Kidney (tissue), 14 donors: Measurements from ENCODE around the gene KCTD4. TPM values are rescaled to one million over a fixed set of nuclear protein-coding genes. Genes with fewer than 3 reads are reported as not detected.

Experiments used
- DNase-seq, 5 donors: peaks; one replicate each; pipeline ENCODE4 v3.0.0-alpha.2; 2013 to 2020
- FAIRE-seq: peaks from 2 replicates; lab custom pipeline; 2012; peaks lifted over from hg19 to GRCh38; lab: Jason Lieb, UNC
- H3K27ac ChIP-seq, 2 donors: one replicate each; pipeline ENCODE4 v1.7.0; 2013; ENCODE audit warnings: low read depth in 2 of 2, low read length in 2 of 2, inconsistent platforms in 1 of 2
- H3K27me3 ChIP-seq: one replicate; pipeline ENCODE4 v1.7.1; 2013; ENCODE audit warnings: low read length, inconsistent platforms; ENCODE audit not compliant: control insufficient read depth, insufficient read depth
- H3K36me3 ChIP-seq, 3 donors: one replicate each; pipeline versions ENCODE4 v1.7.0 to v1.7.1; 2013; ENCODE audit warnings: low read length in 3 of 3, control low read depth in 1 of 3, inconsistent platforms in 1 of 3; ENCODE audit not compliant: insufficient read depth in 3 of 3, control insufficient read depth in 2 of 3
- H3K4me1 ChIP-seq, 3 donors: one replicate each; pipeline versions ENCODE4 v1.7.0 to v1.7.1; 2013; ENCODE audit warnings: low read length in 3 of 3, inconsistent platforms in 1 of 3, low read depth in 1 of 3; ENCODE audit not compliant: control insufficient read depth in 2 of 3, insufficient read depth in 2 of 3
- H3K4me3 ChIP-seq, 3 donors: one replicate each; pipeline versions ENCODE4 v1.7.0 to v1.8.1; 2013; ENCODE audit warnings: low read length in 3 of 3, control low read depth in 1 of 3, inconsistent platforms in 1 of 3
- H3K9ac ChIP-seq, 3 donors: one replicate each; pipeline versions ENCODE4 v1.7.0 to v1.7.1; 2013; ENCODE audit warnings: low read length in 3 of 3, control low read depth in 1 of 3, inconsistent platforms in 1 of 3
- H3K9me3 ChIP-seq, 3 donors: one replicate each; pipeline versions ENCODE4 v1.7.0 to v1.7.1; 2013; ENCODE audit warnings: low read length in 3 of 3, control low read depth in 1 of 3, inconsistent platforms in 1 of 3; ENCODE audit not compliant: control insufficient read depth in 2 of 3, insufficient read depth in 1 of 3
- intact Hi-C: fragments of 100-400 bp; cut with DNase I; formaldehyde crosslinking; loops from one replicate; pipeline ENCODE4 v1.11.1; 2022
- polyA plus RNA-seq: library from polyadenylated mRNA; stranded (reverse); fragments of 350-450 nt; fragmentation: Illumina TruSeq; extraction: RNeasy Lipid Tissue Mini Kit (QIAGEN cat#74804); gene quantifications from one replicate; pipeline ENCODE4 v1.2.3, GENCODE V29; 2014; ENCODE audit warnings: low read depth, low replicate concordance; ENCODE audit not compliant: insufficient read depth
- total RNA-seq: library from RNA; stranded (reverse); fragmentation: NEBNext Ultra II Directional; extraction: Animal tissue kit (Norgen Biotek cat#: 25700); gene quantifications from one replicate; pipeline ENCODE4 v1.2.1, GENCODE V29; 2021
- TF ChIP-seq, protein P1 (sequence below): IDR thresholded peaks from 3 replicates; pipeline ENCODE4 v1.5.1; 2012; ENCODE audit warnings: mild to moderate bottlenecking, moderate library complexity, borderline replicate concordance; ENCODE audit not compliant: insufficient read depth; ENCODE audit errors: extremely low read depth
- donor health status: control.
- donor health status: control.
- donor health status: control.
- donor health status: control.
- donor health status: control.
- donor health status: DM: yes; HTN: yes; CAD: no.
- donor health status: Normal renal cell carcinoma (clear cell type).

KCTD4 gene
- total and polyA plus RNA-seq, 2 donors from 2014 or later = 0.22 to 0.34 TPM

DNA sequence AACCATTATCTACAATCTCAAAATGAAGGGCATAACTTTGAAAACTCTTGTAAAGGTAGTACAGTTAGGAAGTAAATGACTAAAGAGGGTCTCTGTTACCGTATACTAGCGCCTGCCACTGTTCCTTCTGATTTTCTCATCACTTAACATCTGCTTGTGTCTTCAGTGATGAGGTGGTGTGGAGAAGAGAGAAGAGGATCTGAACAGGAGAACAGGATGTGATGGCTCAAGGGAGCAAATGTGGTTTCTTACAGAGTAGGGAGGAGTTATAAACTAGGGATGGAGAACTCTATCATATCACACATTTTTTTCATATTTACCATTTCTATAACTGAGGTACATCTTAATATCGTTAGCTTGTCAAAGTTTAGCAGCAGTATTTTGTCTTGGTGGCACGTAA lies 1.1 kb downstream of the KCTD4 start:
- Histone ChIP-seq H3K4me3 (no peak overlapping the region), H3K27me3 (no peaks in the 10 kb centered on the region), H3K9ac (no peak overlapping the region), H3K4me1 (no peaks in the 10 kb centered on the region), H3K36me3 (no peaks in the 10 kb centered on the region), H3K9me3 (no peaks in the 10 kb centered on the region), H3K27ac (no peak overlapping the region)
- FAIRE-seq (no peak), DNase-seq (no peak)
- intact Hi-C loops = no loop called here
- TF ChIP-seq, protein P1, sequence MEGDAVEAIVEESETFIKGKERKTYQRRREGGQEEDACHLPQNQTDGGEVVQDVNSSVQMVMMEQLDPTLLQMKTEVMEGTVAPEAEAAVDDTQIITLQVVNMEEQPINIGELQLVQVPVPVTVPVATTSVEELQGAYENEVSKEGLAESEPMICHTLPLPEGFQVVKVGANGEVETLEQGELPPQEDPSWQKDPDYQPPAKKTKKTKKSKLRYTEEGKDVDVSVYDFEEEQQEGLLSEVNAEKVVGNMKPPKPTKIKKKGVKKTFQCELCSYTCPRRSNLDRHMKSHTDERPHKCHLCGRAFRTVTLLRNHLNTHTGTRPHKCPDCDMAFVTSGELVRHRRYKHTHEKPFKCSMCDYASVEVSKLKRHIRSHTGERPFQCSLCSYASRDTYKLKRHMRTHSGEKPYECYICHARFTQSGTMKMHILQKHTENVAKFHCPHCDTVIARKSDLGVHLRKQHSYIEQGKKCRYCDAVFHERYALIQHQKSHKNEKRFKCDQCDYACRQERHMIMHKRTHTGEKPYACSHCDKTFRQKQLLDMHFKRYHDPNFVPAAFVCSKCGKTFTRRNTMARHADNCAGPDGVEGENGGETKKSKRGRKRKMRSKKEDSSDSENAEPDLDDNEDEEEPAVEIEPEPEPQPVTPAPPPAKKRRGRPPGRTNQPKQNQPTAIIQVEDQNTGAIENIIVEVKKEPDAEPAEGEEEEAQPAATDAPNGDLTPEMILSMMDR = no peak

DNA sequence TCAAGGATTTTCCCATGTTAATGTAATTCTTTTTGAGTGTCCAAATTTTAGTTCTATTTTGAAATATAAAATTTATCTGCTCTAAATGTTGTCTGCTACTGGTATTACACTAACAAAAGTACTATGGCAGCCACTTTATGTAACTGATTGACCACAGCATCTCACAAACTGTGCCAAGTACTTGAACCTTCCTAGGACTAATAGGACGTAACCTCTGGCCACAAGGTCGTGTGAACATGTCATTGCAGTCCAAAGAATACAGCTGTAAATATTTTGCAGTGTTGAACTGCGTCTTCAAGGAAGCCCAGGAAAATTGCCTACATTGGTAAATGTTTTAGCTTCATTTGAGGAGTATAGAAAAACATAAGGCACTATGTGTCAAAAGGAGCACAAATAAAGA lies 1.9 kb downstream of the KCTD4 start:
- no peak overlapping the region for H3K27ac ChIP-seq
- H3K27me3 ChIP-seq = no peaks in the 10 kb centered on the region
- TF ChIP-seq, protein P1 = no peak
- no peaks in the 10 kb centered on the region for H3K9me3 ChIP-seq
- no peaks in the 10 kb centered on the region for H3K4me1 ChIP-seq
- FAIRE-seq = no peak
- DNase-seq = no peak
- intact Hi-C loops = no loop called here
- no peak overlapping the region for H3K4me3 ChIP-seq
- no peaks in the 10 kb centered on the region for H3K36me3 ChIP-seq
- H3K9ac ChIP-seq = no peak overlapping the region

DNA sequence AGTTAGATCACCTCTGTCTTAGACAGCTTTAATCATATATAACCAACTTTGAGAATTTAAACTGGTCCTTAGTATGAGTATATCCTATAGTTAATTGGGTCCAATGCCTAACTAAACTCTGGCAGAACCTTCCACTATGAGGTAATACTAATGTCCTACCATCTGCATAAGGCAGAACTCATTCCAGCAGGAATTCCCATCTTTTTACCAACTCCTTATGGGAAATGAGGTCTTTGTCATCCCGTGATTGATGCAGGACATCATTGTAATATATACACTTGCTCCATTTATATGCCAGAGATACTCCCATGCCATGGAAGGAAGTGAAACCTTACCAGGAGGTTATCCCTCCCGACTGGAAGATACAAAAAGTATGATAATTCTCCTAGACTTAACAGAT lies 2.8 kb downstream of the KCTD4 start:
- Histone ChIP-seq H3K27ac (no peak overlapping the region), H3K4me3 (no peak overlapping the region), H3K27me3 (no peaks in the 10 kb centered on the region), H3K4me1 (no peaks in the 10 kb centered on the region), H3K9me3 (no peaks in the 10 kb centered on the region), H3K9ac (no peak overlapping the region), H3K36me3 (no peaks in the 10 kb centered on the region)
- DNase-seq (no peak), FAIRE-seq (no peak)
- intact Hi-C loops = no loop called here
- TF ChIP-seq, protein P1 = no peak

DNA sequence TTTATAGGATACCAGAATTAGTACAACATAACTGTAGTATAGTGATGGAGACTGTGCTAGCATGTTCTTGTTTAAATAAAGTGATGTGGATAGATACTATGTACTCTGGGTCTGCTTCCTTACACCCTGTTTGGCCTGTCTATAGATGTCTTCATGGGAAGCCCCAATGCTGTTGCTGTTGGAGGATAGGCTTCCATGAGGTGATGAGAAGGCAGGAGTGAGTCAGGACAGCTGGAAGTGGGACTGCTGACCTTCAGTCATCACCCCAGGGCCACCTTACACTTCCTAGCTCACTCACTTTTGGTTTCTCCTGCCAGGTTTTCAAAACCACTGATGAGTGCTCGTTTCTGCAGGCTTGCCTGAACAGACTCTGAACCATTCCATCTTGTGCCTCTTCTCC lies 4.2 kb downstream of the KCTD4 start:
- no peaks in the 10 kb centered on the region for H3K9me3 ChIP-seq
- TF ChIP-seq, protein P1 = no peak
- FAIRE-seq (no peak), DNase-seq (no peak)
- intact Hi-C loops = no loop called here
- no peak overlapping the region for H3K27ac ChIP-seq
- H3K4me3 ChIP-seq = no peak overlapping the region
- H3K4me1 ChIP-seq = no peaks in the 10 kb centered on the region
- H3K9ac ChIP-seq = no peak overlapping the region
- no peaks in the 10 kb centered on the region for H3K27me3 ChIP-seq
- no peaks in the 10 kb centered on the region for H3K36me3 ChIP-seq
